Keratinocyte (primary cell): ENCODE results near the gene MIER3. TPM values are rescaled to one million over a fixed set of nuclear protein-coding genes. Genes with fewer than 3 reads are reported as not detected.

Experiments
- DNase-seq: peaks from one replicate; pipeline ENCODE4 v3.0.0-alpha.2; 2011; ENCODE audit warnings: low read depth, missing footprints, low spot score
- FAIRE-seq: peaks from 2 replicates; lab custom pipeline; 2011; peaks lifted over from hg19 to GRCh38; lab: Jason Lieb, UNC
- H2AFZ ChIP-seq: 2 replicates; pipeline ENCODE4 v1.6.0; 2012; ENCODE audit warnings: low read length, control low read depth, inconsistent platforms; ENCODE audit not compliant: control insufficient read depth
- H3K27ac ChIP-seq: 2 replicates; pipeline ENCODE4 v1.5.1; 2011; ENCODE audit warnings: low read length; ENCODE audit not compliant: control insufficient read depth, insufficient read depth
- H3K27me3 ChIP-seq: 3 replicates; pipeline ENCODE4 v1.6.0; 2011; ENCODE audit warnings: low read length; ENCODE audit not compliant: control insufficient read depth, insufficient read depth; ENCODE audit errors: extremely low read depth
- H3K36me3 ChIP-seq, 2 experiments: 2 replicates in 1 of 2; 3 replicates in 1 of 2; pipeline ENCODE4 v1.5.1; 2011; ENCODE audit warnings: low read length in 2 of 2, mild to moderate bottlenecking in 1 of 2; ENCODE audit not compliant: control insufficient read depth in 2 of 2, insufficient read depth in 2 of 2; ENCODE audit errors: extremely low read depth in 1 of 2
- H3K4me1 ChIP-seq: 3 replicates; pipeline ENCODE4 v1.5.1; 2011; ENCODE audit warnings: low read length; ENCODE audit not compliant: control insufficient read depth, insufficient read depth; ENCODE audit errors: extremely low read depth
- H3K4me2 ChIP-seq: 3 replicates; pipeline ENCODE4 v1.6.0; 2011; ENCODE audit warnings: low read depth, low read length; ENCODE audit not compliant: control insufficient read depth, insufficient read depth; ENCODE audit errors: extremely low read depth
- H3K4me3 ChIP-seq, 3 experiments: fragments of 200-600 bp in 1 of 3; sonication (generic) in 1 of 3; 2 replicates in 2 of 3; 3 replicates in 1 of 3; pipeline ENCODE4 v1.5.1; 2011 to 2016; ENCODE audit warnings: low read length in 3 of 3, mild to moderate bottlenecking in 3 of 3, control low read depth in 2 of 3, inconsistent platforms in 1 of 3, low read depth in 1 of 3, mixed read lengths in 1 of 3, mixed run types in 1 of 3, moderate library complexity in 1 of 3; ENCODE audit not compliant: control insufficient read depth in 2 of 3, insufficient read depth in 2 of 3; ENCODE audit errors: extremely low read depth in 1 of 3
- H3K79me2 ChIP-seq: 2 replicates; pipeline ENCODE4 v1.6.0; 2012; ENCODE audit warnings: low read length; ENCODE audit not compliant: control insufficient read depth, insufficient read depth
- H3K9ac ChIP-seq: 3 replicates; pipeline ENCODE4 v1.6.0; 2011; ENCODE audit warnings: low read length; ENCODE audit not compliant: control insufficient read depth, insufficient read depth; ENCODE audit errors: extremely low read depth
- H3K9me1 ChIP-seq: 3 replicates; pipeline ENCODE4 v1.6.0; 2011; ENCODE audit warnings: low read length; ENCODE audit not compliant: control insufficient read depth, insufficient read depth; ENCODE audit errors: extremely low read depth
- H3K9me3 ChIP-seq: 2 replicates; pipeline ENCODE4 v1.5.1; 2012; ENCODE audit warnings: low read depth, low read length; ENCODE audit not compliant: control insufficient read depth
- H4K20me1 ChIP-seq: 3 replicates; pipeline ENCODE4 v1.6.0; 2011; ENCODE audit warnings: low read length; ENCODE audit not compliant: control insufficient read depth, insufficient read depth; ENCODE audit errors: extremely low read depth
- CTCF ChIP-seq, 3 experiments: IDR thresholded peaks in 1 of 3; conservative IDR thresholded peaks in 1 of 3; optimal IDR thresholded peaks in 1 of 3; 2 replicates in 2 of 3; 3 replicates in 1 of 3; pipeline versions ENCODE3 to v1.5.1; 2011; ENCODE audit warnings: low read length in 3 of 3, mild to moderate bottlenecking in 3 of 3, moderate library complexity in 2 of 3, control low read depth in 1 of 3, inconsistent platforms in 1 of 3; ENCODE audit not compliant: insufficient read depth in 2 of 3; ENCODE audit errors: extremely low read depth in 1 of 3
- EZH2 ChIP-seq: IDR thresholded peaks from one replicate; pipeline ENCODE4 v1.6.1; 2012; ENCODE audit warnings: inconsistent platforms, mild to moderate bottlenecking, low read length, moderate library complexity
- dilution Hi-C: fragments of 300-500 bp; cut with MboI; formaldehyde crosslinking; loops from one replicate; pipeline ENCODE4 v1.7.0; 2020; ENCODE audit warnings: low sequenced_read_pairs; ENCODE audit not compliant: extremely low pct_ligation_motif_present
- polyA plus RNA-seq, 5 experiments: library from polyadenylated mRNA; depleted of rRNA in 3 of 5; stranded (reverse) in 3 of 5; stranded (forward) in 1 of 5; unstranded in 1 of 5; fragments of >200 nt; gene quantifications; 1 replicate in 1 of 5; 2 replicates in 3 of 5; 3 replicates in 1 of 5; pipeline versions ENCODE4 v1.2.1 to v1.2.3, GENCODE V29; 2011 to 2012; ENCODE audit warnings: missing spikeins in 2 of 5, low read depth in 1 of 5, low replicate concordance in 1 of 5

The MIER3 gene
- polyA plus RNA-seq, 1 donor (not counting 4 experiments of a cell fraction or from before 2014, with no cell fraction given), result 13.3 TPM

GRCh38 chr5:56873056-56873455 lies 78.9 kb downstream of the MIER3 start:
- dilution Hi-C loops, result no loop called here
- no peak for FAIRE-seq
- Histone ChIP-seq H3K27me3 (no peaks in the 10 kb centered on the region), H4K20me1 (no peaks in the 10 kb centered on the region), H3K9ac (no peak overlapping the region), H3K27ac (no peak overlapping the region), H3K79me2 (no peaks in the 10 kb centered on the region), H3K4me2 (no peak overlapping the region), H3K4me3 (no peak overlapping the region), H3K36me3 (peaks cover 6% of the 10 kb centered on the region in 2 experiments), H3K4me1 (peaks cover 4% of the 10 kb centered on the region), H3K9me3 (no peaks in the 10 kb centered on the region), H2AFZ (no peak overlapping the region), H3K9me1 (no peaks in the 10 kb centered on the region)
- DNase-seq, result no peak
- TF ChIP-seq EZH2, result no peak
- no peak for TF ChIP-seq CTCF (optimal IDR thresholded peaks at IDR 0.05 in 1 of 3, IDR thresholded peaks at IDR 0.05 in 1 of 3, conservative IDR thresholded peaks at IDR 0.05 in 1 of 3; ENCODE audit: extremely low read depth in 1 of 3, insufficient read depth in 2 of 3, low read length in 3 of 3)

- Histone ChIP-seq H3K9me1 (no peaks in the 10 kb centered on the region), H2AFZ (no peak overlapping the region), H3K79me2 (no peaks in the 10 kb centered on the region), H3K36me3 (peaks cover 6% of the 10 kb centered on the region in 2 experiments), H4K20me1 (no peaks in the 10 kb centered on the region), H3K4me2 (no peak overlapping the region), H3K4me1 (peaks cover 4% of the 10 kb centered on the region), H3K27me3 (no peaks in the 10 kb centered on the region), H3K27ac (no peak overlapping the region), H3K9me3 (no peaks in the 10 kb centered on the region), H3K4me3 (no peak overlapping the region), H3K9ac (no peak overlapping the region)
- no peak for TF ChIP-seq EZH2
- no peak for TF ChIP-seq CTCF (optimal IDR thresholded peaks at IDR 0.05 in 1 of 3, IDR thresholded peaks at IDR 0.05 in 1 of 3, conservative IDR thresholded peaks at IDR 0.05 in 1 of 3; ENCODE audit: extremely low read depth in 1 of 3, insufficient read depth in 2 of 3, low read length in 3 of 3)
- no peak for FAIRE-seq
- dilution Hi-C loops, result no loop called here
- no peak for DNase-seq
Measured at GRCh38 chr5:56871777-56872176, 80.1 kb downstream of the MIER3 start.

Other genes with a start within 250 kb of the MIER3 start
- gene MAP3K1, start 136.6 kb downstream of the MIER3 start, polyA plus RNA-seq, result 5.4 to 8.0 TPM (median 6.7 TPM) in 3 replicates
- gene SETD9, start 42.5 kb downstream of the MIER3 start, polyA plus RNA-seq, result 3.4 to 4.7 TPM (median 3.6 TPM) in 3 replicates
- 23.4 to 44.1 TPM (median 25.1 TPM) in 3 replicates for gene GPBP1, start 221.9 kb upstream of the MIER3 start, polyA plus RNA-seq